Body of pancreas (tissue), 4 donors: ENCODE results near the gene LRRC2. TPM values are rescaled to one million over a fixed set of nuclear protein-coding genes. Genes with fewer than 3 reads are reported as not detected.

Source experiments
- ATAC-seq: fragments of 150-250 bp; one replicate; pipeline ENCODE4 v1.9.1; 2016
- DNase-seq, 4 donors: peaks; one replicate each; pipeline ENCODE4 v3.0.0-alpha.2; 2019
- H3K27ac ChIP-seq, 4 donors: fragments of 200-600 bp; sonication (generic); 1 replicate in 3 of 4; 2 replicates in 1 of 4; pipeline versions ENCODE4 v1.5.1 to v1.6.1; 2016 to 2019; ENCODE audit warnings: mild to moderate bottlenecking in 1 of 4, mixed read lengths in 1 of 4, moderate library complexity in 1 of 4
- H3K27me3 ChIP-seq, 2 donors: fragments of 200-600 bp; sonication (generic); one replicate each; pipeline ENCODE4 v1.6.0; 2016; ENCODE audit warnings: mild to moderate bottlenecking in 1 of 2
- H3K36me3 ChIP-seq, 2 donors: fragments of 200-600 bp; sonication (generic); replicated peaks in 1 of 2; 2 replicates each; pipeline ENCODE4 v1.5.1; 2016; ENCODE audit warnings: low read depth in 2 of 2; ENCODE audit not compliant: insufficient read depth in 1 of 2
- H3K4me1 ChIP-seq: fragments of 200-600 bp; sonication (generic); one replicate; pipeline ENCODE4 v1.6.0; 2016
- H3K4me3 ChIP-seq, 2 donors: fragments of 200-600 bp; sonication (generic); 1 replicate in 1 of 2; 2 replicates in 1 of 2; pipeline ENCODE4 v1.5.1; 2016 to 2019
- H3K9me3 ChIP-seq, 3 donors: fragments of 200-600 bp; sonication (generic); 1 replicate in 2 of 3; 2 replicates in 1 of 3; pipeline ENCODE4 v1.5.1; 2016
- CTCF ChIP-seq, 7 experiments: fragments of 450-650 bp in 4 of 7; fragments of 200-600 bp in 3 of 7; sonication (generic) in 3 of 7; IDR thresholded peaks; one replicate each; pipeline ENCODE4 v1.5.1; 2016 to 2019; ENCODE audit warnings: antibody characterized with exemption in 7 of 7
- POLR2A ChIP-seq, 3 donors: fragments of 450-650 bp; IDR thresholded peaks; one replicate each; pipeline ENCODE4 v1.6.1; 2016; ENCODE audit warnings: antibody characterized with exemption in 3 of 3, mild to moderate bottlenecking in 2 of 3
- WGBS, 2 donors: methylation state at CpG; one replicate each; pipeline ENCODE4 v1.1.5; 2017; 5-methylcytosine and 5-hydroxymethylcytosine counted together
- intact Hi-C: fragments of 100-400 bp; cut with DNase I; formaldehyde crosslinking; loops from one replicate; pipeline ENCODE4 v1.15.1; 2023
- total RNA-seq, 2 donors: library from RNA; depleted of rRNA; stranded (reverse); fragments of >200 nt; gene quantifications; one replicate each; pipeline ENCODE4 v1.1.0, GENCODE V29; 2016

Gene LRRC2
- total RNA-seq, 2 donors from 2014 or later: 1.8 to 2.3 TPM

GRCh38 chr3:46490338-46491084, 75.6 kb downstream of the LRRC2 start:
- DNase-seq: no peak
- no peaks in the 10 kb centered on the region for H3K27me3 ChIP-seq
- ATAC-seq: no peak
- intact Hi-C loops: loop anchor here (5.0 to 10.0 kb wide), 2 partner anchors 64 to 142 kb away; no protein-coding TSS in a partner anchor
- no peak for TF ChIP-seq CTCF (IDR thresholded peaks at IDR 0.05)
- H3K36me3 ChIP-seq: no peaks in the 10 kb centered on the region
- peaks cover 33% of the 10 kb centered on the region for H3K4me1 ChIP-seq
- no peaks in the 10 kb centered on the region for H3K9me3 ChIP-seq
- H3K27ac ChIP-seq: peak overlapping the region in 3 of 4 donors; percentile 15 to 73 (median 58)
- H3K4me3 ChIP-seq: no peak overlapping the region
- 62 to 69% methylated on average over 6 of the region's 6 CpGs for WGBS, 2 donors

- DNase-seq (no peak), ATAC-seq (no peak)
- Histone ChIP-seq H3K4me3 (no peak overlapping the region), H3K27ac (no peak overlapping the region), H3K27me3 (no peaks in the 10 kb centered on the region), H3K36me3 (no peaks in the 10 kb centered on the region), H3K9me3 (no peaks in the 10 kb centered on the region), H3K4me1 (peaks cover 39% of the 10 kb centered on the region)
- WGBS, 2 donors: 52 to 73% methylated on average over 1 of the region's 1 CpG
- TF ChIP-seq POLR2A (IDR thresholded peaks at IDR 0.05) (no peak), CTCF (IDR thresholded peaks at IDR 0.05) (no peak)
- intact Hi-C loops: loop anchor here (5.0 to 10.0 kb wide), 2 partner anchors 65 to 142 kb away; no protein-coding TSS in a partner anchor
Observed at GRCh38 chr3:46489875-46490274, 76.2 kb downstream of the LRRC2 start.

GRCh38 chr3:46489381-46489780, 76.7 kb downstream of the LRRC2 start:
- Histone ChIP-seq H3K4me3 (no peak overlapping the region), H3K4me1 (peaks cover 44% of the 10 kb centered on the region), H3K36me3 (no peaks in the 10 kb centered on the region), H3K9me3 (no peaks in the 10 kb centered on the region), H3K27ac (peak overlapping the region in 2 of 4 donors; percentile 14 to 31), H3K27me3 (no peaks in the 10 kb centered on the region)
- DNase-seq: no peak
- no peak for TF ChIP-seq CTCF (IDR thresholded peaks at IDR 0.05)
- no peak for TF ChIP-seq POLR2A (IDR thresholded peaks at IDR 0.05)
- intact Hi-C loops: no loop called here
- ATAC-seq: no peak
- WGBS, 2 donors: 83 to 93% methylated on average over 4 of the region's 4 CpGs

- Histone ChIP-seq H3K27me3 (no peaks in the 10 kb centered on the region), H3K27ac (peak overlapping the region; percentile 2 to 38 (median 22)), H3K4me1 (peaks cover 50% of the 10 kb centered on the region), H3K9me3 (no peaks in the 10 kb centered on the region), H3K4me3 (no peak overlapping the region), H3K36me3 (no peaks in the 10 kb centered on the region)
- ATAC-seq (peak; percentile 79), DNase-seq (peak; percentile 97 to 98 (median 98))
- intact Hi-C loops: no loop called here
- TF ChIP-seq CTCF (IDR thresholded peaks at IDR 0.05) (peak; percentile 98 to 100 (median 100)), POLR2A (IDR thresholded peaks at IDR 0.05) (no peak)
- 13 to 14% methylated on average over 13 to 26 of the region's 26 CpGs for WGBS, 2 donors
Observed at GRCh38 chr3:46488735-46489361, 77.3 kb downstream of the LRRC2 start.
